GM12878 (cell line): ENCODE data around the gene ADD2. TPM values are rescaled to one million over a fixed set of nuclear protein-coding genes. Genes with fewer than 3 reads are reported as not detected.

Experiments used
- ATAC-seq: fragments of 200-7000 bp; cut with Tn5 transposase; 3 replicates; pipeline ENCODE4 v1.9.1; 2020; ENCODE audit warnings: mild to moderate bottlenecking, moderate library complexity
- BruUV-seq: library from RNA; stranded (reverse); fragments of 400-500 nt; replicated peaks from 2 replicates; lab custom pipeline; 2021; lab: Mats Ljungman, UMichigan
- CTCF ChIA-PET: fragments of 300-600 bp; sonication (Branson Sonifier 250); formaldehyde crosslinking; extraction: SDS; loops from one replicate; lab custom pipeline; 2021; ENCODE audit warnings: inconsistent platforms; lab: Yijun Ruan, JAX
- POLR2A ChIA-PET: fragments of 350-600 bp; formaldehyde crosslinking; extraction: SDS; loops from one replicate; lab custom pipeline; 2021; ENCODE audit warnings: inconsistent platforms; lab: Charles Lee
- RAD21 ChIA-PET: fragments of 300-600 bp; sonication (Branson Sonifier 250); formaldehyde crosslinking; loops from one replicate; lab custom pipeline; 2023; ENCODE audit warnings: antibody characterized with exemption; ENCODE audit not compliant: unreplicated experiment; lab: Charles Lee
- SMC1A ChIA-PET: fragments of 300-600 bp; sonication (Branson Sonifier 250); formaldehyde crosslinking; loops from one replicate; lab custom pipeline; 2023; ENCODE audit not compliant: unreplicated experiment, uncharacterized antibody; lab: Charles Lee
- DNase-seq: peaks from one replicate; pipeline ENCODE4 v3.0.0-alpha.2; 2011; ENCODE audit warnings: low read depth, low spot score
- FAIRE-seq: peaks from 3 replicates; lab custom pipeline; 2011; peaks lifted over from hg19 to GRCh38; lab: Jason Lieb, UNC
- H2AFZ ChIP-seq: 2 replicates; pipeline ENCODE4 v1.6.0; 2011; ENCODE audit warnings: low read depth, low read length, control low read depth; ENCODE audit not compliant: control insufficient read depth
- H3K27ac ChIP-seq: 2 replicates; pipeline ENCODE4 v1.5.1; 2011; ENCODE audit warnings: control low read depth; ENCODE audit not compliant: control insufficient read depth, insufficient read depth
- H3K27me3 ChIP-seq, 2 experiments: replicated peaks in 1 of 2; 2 replicates each; pipeline versions ENCODE4 v1.6.0 to v1.6.1; 2011; ENCODE audit warnings: low read length in 1 of 2; ENCODE audit not compliant: control insufficient read depth in 2 of 2, insufficient read depth in 2 of 2
- H3K36me3 ChIP-seq, 2 experiments: 2 replicates each; pipeline ENCODE4 v1.5.1; 2011; ENCODE audit warnings: low read length in 1 of 2; ENCODE audit not compliant: control insufficient read depth in 2 of 2, insufficient read depth in 2 of 2
- H3K4me1 ChIP-seq: 2 replicates; pipeline ENCODE4 v1.6.1; 2011; ENCODE audit warnings: mild to moderate bottlenecking, low read length, moderate library complexity, mixed read lengths; ENCODE audit not compliant: control insufficient read depth, insufficient read depth
- H3K4me2 ChIP-seq: 2 replicates; pipeline ENCODE4 v1.6.0; 2011; ENCODE audit warnings: control low read depth; ENCODE audit not compliant: control insufficient read depth, insufficient read depth
- H3K4me3 ChIP-seq: fragments of 200-600 bp; sonication (generic); 2 replicates; pipeline ENCODE4 v1.5.1; 2016
- H3K79me2 ChIP-seq: 2 replicates; pipeline ENCODE4 v1.6.0; 2011; ENCODE audit warnings: low read length; ENCODE audit not compliant: control insufficient read depth, insufficient read depth
- H3K9ac ChIP-seq: 2 replicates; pipeline ENCODE4 v1.8.0; 2011; ENCODE audit warnings: low read length, control low read depth, mixed read lengths; ENCODE audit not compliant: control insufficient read depth, insufficient read depth
- H3K9me3 ChIP-seq: replicated peaks from 3 replicates; pipeline ENCODE4 v1.5.1; 2011; ENCODE audit warnings: mild to moderate bottlenecking, low read length; ENCODE audit not compliant: control insufficient read depth, insufficient read depth
- H4K20me1 ChIP-seq: 2 replicates; pipeline ENCODE4 v1.6.0; 2011; ENCODE audit not compliant: control insufficient read depth, insufficient read depth
- ASH2L ChIP-seq: fragments of 300-600, 200-600 bp; sonication (generic); IDR thresholded peaks from 2 replicates; pipeline ENCODE4 v1.6.1; 2017; ENCODE audit warnings: low read depth, mild to moderate bottlenecking, borderline replicate concordance
- CTCF ChIP-seq, 3 experiments: IDR thresholded peaks in 2 of 3; conservative IDR thresholded peaks in 1 of 3; 2 replicates each; pipeline ENCODE4 v1.5.1; 2011; ENCODE audit warnings: low read depth in 3 of 3, low read length in 3 of 3, mild to moderate bottlenecking in 3 of 3, control low read depth in 2 of 3, moderate library complexity in 2 of 3, inconsistent platforms in 1 of 3, mixed read lengths in 1 of 3; ENCODE audit not compliant: control insufficient read depth in 2 of 3, insufficient read depth in 1 of 3; ENCODE audit errors: extremely low read depth in 1 of 3
- E2F4 ChIP-seq: IDR thresholded peaks from 2 replicates; pipeline ENCODE4 v1.6.1; 2012; ENCODE audit warnings: low read depth, low read length, improper control_type of control experiment
- EP300 ChIP-seq, 2 experiments: fragments of 150-350 bp in 1 of 2; IDR thresholded peaks; 2 replicates each; pipeline ENCODE4 v1.6.1; 2011 to 2012; ENCODE audit warnings: low read depth in 2 of 2, low read length in 2 of 2, borderline replicate concordance in 1 of 2, improper control_type of control experiment in 1 of 2, inconsistent platforms in 1 of 2; ENCODE audit not compliant: control insufficient read depth in 1 of 2
- KLF5 ChIP-seq: fragments of 450-650 bp; IDR thresholded peaks from 2 replicates; pipeline ENCODE4 v1.6.1; 2014; ENCODE audit warnings: mild to moderate bottlenecking; ENCODE audit not compliant: partially characterized antibody
- NFXL1 ChIP-seq: fragments of 450-650 bp; IDR thresholded peaks from 2 replicates; pipeline ENCODE4 v1.6.1; 2017; ENCODE audit warnings: antibody characterized with exemption, mild to moderate bottlenecking, borderline replicate concordance
- NKRF ChIP-seq: fragments of 450-650 bp; conservative IDR thresholded peaks from 2 replicates; pipeline ENCODE4 v1.6.1; 2017; ENCODE audit warnings: mild to moderate bottlenecking, moderate library complexity
- PAX8 ChIP-seq: fragments of 450-650 bp; IDR thresholded peaks from 2 replicates; pipeline ENCODE4 v1.6.1; 2017; ENCODE audit warnings: mild to moderate bottlenecking, moderate library complexity
- PML ChIP-seq: IDR thresholded peaks from 2 replicates; pipeline ENCODE4 v1.6.1; 2012; ENCODE audit warnings: low read length, inconsistent platforms
- POLR2A ChIP-seq: IDR thresholded peaks from 2 replicates; pipeline ENCODE4 v1.6.1; 2011; ENCODE audit warnings: low read depth, mild to moderate bottlenecking, low read length
- SKIL ChIP-seq: fragments of 450-650 bp; IDR thresholded peaks from 2 replicates; pipeline ENCODE4 v1.6.1; 2017; ENCODE audit warnings: mild to moderate bottlenecking, low read depth, inconsistent platforms; ENCODE audit not compliant: poor library complexity, severe bottlenecking
- SUPT20H ChIP-seq: IDR thresholded peaks from 2 replicates; pipeline ENCODE4 v1.6.1; 2011; ENCODE audit warnings: low read depth, mild to moderate bottlenecking, low read length, moderate library complexity, borderline replicate concordance; ENCODE audit not compliant: control insufficient read depth
- TARDBP ChIP-seq: IDR thresholded peaks from 2 replicates; pipeline ENCODE4 v1.6.1; 2016; ENCODE audit warnings: borderline replicate concordance
- YY1 ChIP-seq: IDR thresholded peaks from 2 replicates; pipeline ENCODE4 v1.6.1; 2011; ENCODE audit warnings: low read depth, mild to moderate bottlenecking, low read length
- ZNF207 ChIP-seq: fragments of 450-650 bp; IDR thresholded peaks from 2 replicates; pipeline ENCODE4 v1.6.1; 2014; ENCODE audit warnings: antibody characterized with exemption, mild to moderate bottlenecking, borderline replicate concordance
- ZNF384 ChIP-seq: IDR thresholded peaks from 2 replicates; pipeline ENCODE4 v1.6.1; 2012; ENCODE audit warnings: low read depth, mild to moderate bottlenecking, low read length, improper control_type of control experiment, borderline replicate concordance
- WGBS: methylation state at CpG from one replicate; pipeline ENCODE4 v1.1.6; 2016; ENCODE audit warnings: low lambda C conversion rate; ENCODE audit not compliant: insufficient replicate concordance, insufficient coverage; ENCODE audit errors: missing lambda C conversion rate; 5-methylcytosine and 5-hydroxymethylcytosine counted together
- in situ Hi-C: fragments of 300-500 bp; cut with MboI; formaldehyde crosslinking; loops from 9 replicates; pipeline ENCODE4 v1.14.3; 2018; ENCODE audit warnings: mixed read lengths
- intact Hi-C: fragments of 100-400 bp; cut with micrococcal nuclease; formaldehyde crosslinking; loops from one replicate; pipeline ENCODE4 v1.14.2; 2022; ENCODE audit not compliant: unreplicated experiment
- polyA plus RNA-seq, 11 experiments: library from polyadenylated mRNA; depleted of rRNA in 4 of 11; unstranded in 6 of 11; stranded (reverse) in 5 of 11; fragments of >200 nt; fragmentation: Nextera tagmentation in 4 of 11; fragmentation: Illumina TruSeq in 1 of 11; extraction: Ambion mirVana in 4 of 11; extraction: Trizol in 1 of 11; gene quantifications; 1 replicate in 1 of 11; 2 replicates in 10 of 11; pipeline versions ENCODE4 v1.2.1 to v1.2.3, GENCODE V29; 2011 to 2016; ENCODE audit warnings: inconsistent platforms in 2 of 11, missing spikeins in 2 of 11, low read depth in 1 of 11
- total RNA-seq, 4 experiments: library from RNA; depleted of rRNA in 3 of 4; stranded (reverse); fragments of >200 nt in 3 of 4; fragmentation: Illumina TruSeq in 1 of 4; extraction: Trizol in 1 of 4; gene quantifications; 2 replicates each; pipeline versions ENCODE4 v1.2.1 to v1.2.3, GENCODE V29; 2013 to 2021

The ADD2 gene
- total and polyA plus RNA-seq, 10 of the 15 experiments (the other 5 are each of a cell fraction or from before 2014, with no cell fraction given) = 0.05 to 0.13 (median 0.08) TPM; not detected in 7

GRCh38 chr2:70717431-70718038 is 50.5 kb downstream of the ADD2 start (continued):
- TF ChIP-seq SKIL (no peak), E2F4 (no peak), NFXL1 (no peak), KLF5 (no peak), YY1 (no peak), ZNF384 (no peak)

- no peak overlapping the region for H3K27ac ChIP-seq
- no peaks in the 10 kb centered on the region for H3K4me1 ChIP-seq
- H3K79me2 ChIP-seq = no peaks in the 10 kb centered on the region
- H3K9me3 ChIP-seq = no peaks in the 10 kb centered on the region
- FAIRE-seq (no peak), DNase-seq (no peak), ATAC-seq (no peak)
- 12% methylated on average over 3 of the region's 3 CpGs for WGBS
- H3K36me3 ChIP-seq = no peaks in the 10 kb centered on the region
- no peak overlapping the region for H3K4me3 ChIP-seq
- intact Hi-C loops (no loop called here), in situ Hi-C loops (no loop called here)
- no peak overlapping the region for H2AFZ ChIP-seq
- BruUV-seq = no TSS peak
- POLR2A ChIA-PET = no interaction called here
- H4K20me1 ChIP-seq = no peaks in the 10 kb centered on the region
- RAD21 ChIA-PET = no interaction called here
- peaks cover 0 to 2% of the 10 kb centered on the region in 2 experiments; a peak in 2 of 4 replicates for H3K27me3 ChIP-seq
- CTCF ChIA-PET = no interaction called here
- no peak overlapping the region for H3K4me2 ChIP-seq
- no peak overlapping the region for H3K9ac ChIP-seq
- SMC1A ChIA-PET = no interaction called here
- no peak for TF ChIP-seq POLR2A
- TF ChIP-seq NKRF = no peak
- no peak for TF ChIP-seq PAX8
- no peak for TF ChIP-seq SUPT20H
- TF ChIP-seq EP300 (IDR thresholded peaks at IDR 0.05; ENCODE audit: borderline replicate concordance in 1 of 2, control insufficient read depth in 1 of 2, low read depth in 2 of 2, low read length in 2 of 2) = no peak
- TF ChIP-seq PML = no peak
- no peak for TF ChIP-seq CTCF (IDR thresholded peaks at IDR 0.05 in 2 of 3, conservative IDR thresholded peaks at IDR 0.05 in 1 of 3; ENCODE audit: control insufficient read depth in 2 of 3, extremely low read depth in 1 of 3, insufficient read depth in 1 of 3, low read depth in 3 of 3, low read length in 3 of 3)
- TF ChIP-seq ASH2L = no peak
- TF ChIP-seq ZNF207 = no peak
- no peak for TF ChIP-seq TARDBP
Measured at GRCh38 chr2:70716951-70717350, 51.0 kb downstream of the ADD2 start.
